Measurements from ENCODE around the gene MBOAT1. TPM values are rescaled to one million over a fixed set of nuclear protein-coding genes. Genes with fewer than 3 reads are reported as not detected.

MBOAT1 gene
- total RNA-seq, 2 experiments from 2014 or later, result 14.1 to 14.8 TPM

DNA sequence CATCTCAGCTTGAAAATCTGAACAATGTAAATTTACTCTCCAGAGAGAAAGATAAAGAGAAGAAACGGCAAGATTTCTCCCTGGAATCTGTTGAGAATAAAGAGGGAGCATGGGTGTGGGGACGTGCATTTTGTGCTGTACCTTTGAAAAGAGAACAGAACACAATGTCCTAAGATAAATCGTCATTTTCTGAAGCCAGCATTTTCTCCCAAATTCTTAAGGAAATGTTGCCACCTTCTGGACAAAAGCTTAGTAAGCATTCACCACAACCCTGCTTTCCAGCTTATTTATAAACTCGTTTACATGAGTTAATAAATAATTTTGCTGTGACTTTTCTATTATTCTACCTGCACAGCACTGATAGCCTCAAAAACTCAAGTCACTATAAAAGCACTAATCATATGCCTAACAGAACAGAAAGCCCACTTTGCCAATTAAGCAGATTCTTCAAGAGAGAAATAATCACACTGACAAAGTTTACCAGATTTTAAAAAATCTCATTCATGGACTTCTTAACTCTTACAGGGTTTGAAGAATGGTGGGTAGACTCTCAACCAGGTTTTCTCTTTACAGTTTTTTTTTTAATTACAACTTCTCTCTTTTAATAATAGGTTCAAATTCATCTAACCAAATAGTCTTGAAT lies 155.8 kb downstream of the MBOAT1 start:
- no peaks in the 10 kb centered on the region for H3K9me3 Mint-ChIP-seq
- ATAC-seq (ENCODE audit: low read depth), result no peak
- H3K4me3 Mint-ChIP-seq, result no peak overlapping the region
- no peaks in the 10 kb centered on the region for H3K36me3 Mint-ChIP-seq
- POLR2A ChIA-PET, result no interaction called here
- H3K27ac Mint-ChIP-seq, result no peak overlapping the region
- H3K4me1 Mint-ChIP-seq, result peaks cover 5% of the 10 kb centered on the region
- DNase-seq, result no peak
- peaks cover 6% of the 10 kb centered on the region for H3K27me3 Mint-ChIP-seq

DNA sequence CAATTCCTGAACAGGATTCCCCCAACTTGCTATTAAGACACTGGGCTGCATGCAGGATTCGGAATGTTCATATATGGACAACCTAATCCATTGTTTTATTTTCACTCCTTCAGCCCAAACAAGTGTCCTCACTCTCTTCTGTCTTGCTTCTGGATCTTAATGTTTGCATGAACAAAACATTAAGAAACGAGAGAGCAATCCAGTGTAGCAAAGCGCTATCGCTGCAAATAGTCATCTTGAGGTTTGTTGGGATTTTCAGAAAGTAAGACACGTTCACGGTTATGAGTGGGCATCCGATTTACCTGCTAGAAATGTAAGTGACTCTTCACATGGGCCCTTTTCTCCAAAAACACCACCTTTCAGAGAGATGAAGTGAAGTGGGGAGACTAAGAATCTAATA lies 156.4 kb downstream of the MBOAT1 start:
- H3K27me3 Mint-ChIP-seq, result peaks cover 6% of the 10 kb centered on the region
- DNase-seq (no peak), ATAC-seq (ENCODE audit: low read depth) (no peak)
- H3K9me3 Mint-ChIP-seq, result no peaks in the 10 kb centered on the region
- H3K36me3 Mint-ChIP-seq, result no peaks in the 10 kb centered on the region
- no peak overlapping the region for H3K4me3 Mint-ChIP-seq
- POLR2A ChIA-PET, result no interaction called here
- H3K27ac Mint-ChIP-seq, result no peak overlapping the region
- peaks cover 5% of the 10 kb centered on the region for H3K4me1 Mint-ChIP-seq

Other genes starting within 250 kb of the MBOAT1 start
- 10 to 100 TPM; 26.8 to 28.0 TPM for gene E2F3, start 189.4 kb upstream of the MBOAT1 start, total RNA-seq

All from activated naive CD8-positive, alpha-beta T cell treated with anti-CD3 and anti-CD28 coated beads, Interleukin-2, amount 10 ng/mL, durations not matched to agents 7 days and 5 days (primary cell).